B cell (primary cell): ENCODE data around the gene RAD54L2. TPM values are rescaled to one million over a fixed set of nuclear protein-coding genes. Genes with fewer than 3 reads are reported as not detected.

Experiments used
- ATAC-seq: fragments of 200-7000 bp; cut with Tn5 transposase; one replicate; pipeline ENCODE4 v1.10.0; 2021; ENCODE audit warnings: low read depth, mild to moderate bottlenecking, moderate number of reproducible peaks, moderate library complexity
- CTCF ChIA-PET: fragments of 350-600 bp; sonication (Branson Sonifier 250); formaldehyde crosslinking; loops from one replicate; lab custom pipeline; 2021; ENCODE audit warnings: antibody characterized with exemption, inconsistent platforms; lab: Charles Lee
- POLR2A ChIA-PET: fragments of 350-600 bp; sonication (Branson Sonifier 250); formaldehyde crosslinking; loops from one replicate; lab custom pipeline; 2021; ENCODE audit warnings: antibody characterized with exemption; lab: Charles Lee
- DNase-seq: peaks from one replicate; pipeline ENCODE4 v3.0.0; 2013
- H2AFZ ChIP-seq: 2 replicates; pipeline ENCODE4 v1.6.1; 2012; ENCODE audit warnings: mild to moderate bottlenecking, low read depth, low read length; ENCODE audit not compliant: insufficient read depth, poor library complexity, severe bottlenecking
- H3K27ac ChIP-seq, 2 donors: 1 replicate in 1 of 2; 2 replicates in 1 of 2; pipeline ENCODE4 v1.5.1; 2012 to 2013; ENCODE audit warnings: low read length in 2 of 2, mild to moderate bottlenecking in 2 of 2, moderate library complexity in 1 of 2
- H3K27me3 ChIP-seq, 4 experiments: fragments of 200-600 bp in 1 of 4; sonication (generic) in 1 of 4; replicated peaks in 1 of 4; 1 replicate in 2 of 4; 2 replicates in 2 of 4; pipeline versions ENCODE4 v1.6.1 to v1.7.0; 2013 to 2016; ENCODE audit warnings: low read length in 3 of 4, mild to moderate bottlenecking in 2 of 4, mixed read lengths in 1 of 4, moderate library complexity in 1 of 4; ENCODE audit not compliant: insufficient read depth in 4 of 4, control insufficient read depth in 3 of 4; ENCODE audit errors: control extremely low read depth in 1 of 4
- H3K36me3 ChIP-seq, 2 experiments: replicated peaks in 1 of 2; 1 replicate in 1 of 2; 2 replicates in 1 of 2; pipeline versions ENCODE4 v1.6.1 to v1.7.1; 2013; ENCODE audit warnings: low read length in 1 of 2; ENCODE audit not compliant: insufficient read depth in 2 of 2, control insufficient read depth in 1 of 2; ENCODE audit errors: control extremely low read depth in 1 of 2, extremely low read depth in 1 of 2
- H3K4me1 ChIP-seq, 2 donors: fragments of 200-600 bp in 1 of 2; sonication (generic) in 1 of 2; 1 replicate in 1 of 2; 2 replicates in 1 of 2; pipeline versions ENCODE4 v1.5.1 to v1.6.1; 2013 to 2017; ENCODE audit warnings: low read length in 2 of 2; ENCODE audit not compliant: control insufficient read depth in 2 of 2, insufficient read depth in 2 of 2
- H3K4me2 ChIP-seq: replicated peaks from 2 replicates; pipeline ENCODE3; 2012; ENCODE audit warnings: mild to moderate bottlenecking, low read depth, low read length; ENCODE audit not compliant: poor library complexity, severe bottlenecking
- H3K4me3 ChIP-seq, 5 experiments: fragments of 200-600 bp in 1 of 5; sonication (generic) in 1 of 5; 1 replicate in 3 of 5; 2 replicates in 2 of 5; pipeline versions ENCODE4 v1.5.1 to v1.7.0; 2011 to 2016; ENCODE audit warnings: low read length in 4 of 5, mild to moderate bottlenecking in 4 of 5, low read depth in 2 of 5, control low read depth in 1 of 5, moderate library complexity in 1 of 5; ENCODE audit not compliant: insufficient read depth in 1 of 5; ENCODE audit errors: control extremely low read depth in 1 of 5, extremely low read depth in 1 of 5
- H3K79me2 ChIP-seq: fragments of 200-600 bp; sonication (generic); one replicate; pipeline ENCODE4 v1.6.0; 2016; ENCODE audit warnings: low read length; ENCODE audit not compliant: control insufficient read depth, insufficient read depth
- H3K9ac ChIP-seq: fragments of 200-600 bp; sonication (generic); 2 replicates; pipeline ENCODE4 v1.6.1; 2017; ENCODE audit warnings: mild to moderate bottlenecking, low read length, moderate library complexity
- H3K9me3 ChIP-seq, 3 donors: one replicate each; pipeline versions ENCODE4 v1.6.1 to v1.7.1; 2013; ENCODE audit warnings: low read length in 2 of 3; ENCODE audit not compliant: control insufficient read depth in 2 of 3, insufficient read depth in 1 of 3; ENCODE audit errors: control extremely low read depth in 1 of 3
- H4K20me1 ChIP-seq: 2 replicates; pipeline ENCODE4 v1.6.0; 2012; ENCODE audit warnings: mild to moderate bottlenecking, low read length; ENCODE audit not compliant: insufficient read depth, control insufficient read depth, poor library complexity, severe bottlenecking
- H3K27ac Mint-ChIP-seq: one replicate; pipeline ENCODE4 v1.8.0; 2021; ENCODE audit warnings: mixed read lengths
- H3K27me3 Mint-ChIP-seq: one replicate; pipeline ENCODE4 v1.8.0; 2021; ENCODE audit warnings: mixed read lengths
- H3K4me1 Mint-ChIP-seq: one replicate; pipeline ENCODE4 v1.8.0; 2021; ENCODE audit warnings: mixed read lengths
- H3K4me3 Mint-ChIP-seq: one replicate; pipeline ENCODE4 v1.8.0; 2021; ENCODE audit warnings: mixed read lengths
- H3K9me3 Mint-ChIP-seq: one replicate; pipeline ENCODE4 v1.8.0; 2022; ENCODE audit warnings: mixed read lengths; ENCODE audit not compliant: insufficient read depth
- CTCF ChIP-seq: fragments of 200-600 bp; IDR thresholded peaks from one replicate; pipeline ENCODE4 v1.8.0; 2022; ENCODE audit warnings: antibody characterized with exemption, mild to moderate bottlenecking
- EZH2 ChIP-seq: IDR thresholded peaks from 2 replicates; pipeline ENCODE4 v1.6.1; 2012; ENCODE audit warnings: borderline replicate concordance, low read depth, mild to moderate bottlenecking, moderate library complexity, low read length; ENCODE audit not compliant: insufficient read depth, poor library complexity, severe bottlenecking
- WGBS: methylation state at CpG from one replicate; pipeline ENCODE4 v1.1.5; 2013; ENCODE audit warnings: missing lambda C conversion rate; ENCODE audit not compliant: insufficient coverage; 5-methylcytosine and 5-hydroxymethylcytosine counted together
- intact Hi-C: fragments of 100-400 bp; cut with micrococcal nuclease; formaldehyde crosslinking; loops from one replicate; pipeline ENCODE4 v1.10.0; 2022
- polyA plus RNA-seq: library from polyadenylated mRNA; depleted of rRNA; stranded (reverse); fragments of >200 nt; gene quantifications from 2 replicates; pipeline ENCODE4 v1.2.3, GENCODE V29; 2012
- total RNA-seq, 2 donors: library from RNA; stranded (reverse); fragments of 120-200 nt in 1 of 2; gene quantifications; 1 replicate in 1 of 2; 2 replicates in 1 of 2; pipeline versions ENCODE4 v1.2.3 to v1.2.4, GENCODE V29; 2013 to 2022

The RAD54L2 gene
- total and polyA plus RNA-seq, 2 donors (not counting 1 experiment from before 2014, with no cell fraction given): 6.3 to 43.0 TPM

- Histone ChIP-seq H3K4me2 (no peak overlapping the region), H3K27ac (no peak overlapping the region), H3K4me1 (no peaks in the 10 kb centered on the region), H3K79me2 (peaks cover 25% of the 10 kb centered on the region), H3K9ac (no peak overlapping the region), H2AFZ (no peak overlapping the region), H3K36me3 (peaks cover 10 to 15% of the 10 kb centered on the region in 2 experiments), H4K20me1 (no peaks in the 10 kb centered on the region), H3K4me3 (no peak overlapping the region), H3K9me3 (no peaks in the 10 kb centered on the region), H3K27me3 (no peaks in the 10 kb centered on the region)
- CTCF ChIA-PET: interaction anchor here (0.6 kb wide), 1 partner anchor 1186 kb away, joined by 6 read pairs; no protein-coding TSS in a partner anchor
- no peak overlapping the region for H3K27ac Mint-ChIP-seq
- peaks cover 2% of the 10 kb centered on the region for H3K4me1 Mint-ChIP-seq
- H3K4me3 Mint-ChIP-seq: no peak overlapping the region
- no CpG with 5 or more reads among the region's 5 CpGs for WGBS
- TF ChIP-seq EZH2 (no peak), CTCF (no peak)
- no peaks in the 10 kb centered on the region for H3K27me3 Mint-ChIP-seq
- no peak for DNase-seq
- no peak for ATAC-seq
- intact Hi-C loops: no loop called here
- POLR2A ChIA-PET: no interaction called here
- no peaks in the 10 kb centered on the region for H3K9me3 Mint-ChIP-seq
Observed at GRCh38 chr3:51557993-51558392, 19.5 kb downstream of the RAD54L2 start.

- Histone ChIP-seq H3K36me3 (peaks cover 10 to 16% of the 10 kb centered on the region in 2 experiments), H3K9me3 (no peaks in the 10 kb centered on the region), H3K4me1 (no peaks in the 10 kb centered on the region), H3K27ac (no peak overlapping the region), H2AFZ (no peak overlapping the region), H3K9ac (no peak overlapping the region), H3K79me2 (peaks cover 28% of the 10 kb centered on the region), H3K4me2 (no peak overlapping the region), H4K20me1 (no peaks in the 10 kb centered on the region), H3K27me3 (no peaks in the 10 kb centered on the region), H3K4me3 (no peak overlapping the region)
- no peak overlapping the region for H3K27ac Mint-ChIP-seq
- POLR2A ChIA-PET: no interaction called here
- no peaks in the 10 kb centered on the region for H3K9me3 Mint-ChIP-seq
- TF ChIP-seq CTCF: no peak
- TF ChIP-seq EZH2: no peak
- peaks cover 3% of the 10 kb centered on the region for H3K4me1 Mint-ChIP-seq
- ATAC-seq (no peak), DNase-seq (no peak)
- H3K27me3 Mint-ChIP-seq: no peaks in the 10 kb centered on the region
- CTCF ChIA-PET: no interaction called here
- intact Hi-C loops: no loop called here
- no peak overlapping the region for H3K4me3 Mint-ChIP-seq
- WGBS: 50% methylated on average over 2 of the region's 4 CpGs
Observed at GRCh38 chr3:51559411-51559888, 20.9 kb downstream of the RAD54L2 start.
